Measurements from ENCODE around the gene NPAS3.

The NPAS3 gene

GRCh38 chr14:33017016-33017415 is 78.3 kb downstream of the NPAS3 start:
- H3K36me3 Mint-ChIP-seq (ENCODE audit: low read depth): no peaks in the 10 kb centered on the region
- no peak overlapping the region for H3K4me3 Mint-ChIP-seq
- H3K4me1 Mint-ChIP-seq (ENCODE audit: low read depth): no peaks in the 10 kb centered on the region
- H3K27me3 Mint-ChIP-seq: no peaks in the 10 kb centered on the region
- no peak overlapping the region for H3K27ac Mint-ChIP-seq
- DNase-seq: no peak
- H3K9me3 Mint-ChIP-seq: peaks cover 3% of the 10 kb centered on the region

- Mint-ChIP-seq H3K27ac (no peak overlapping the region), H3K4me3 (no peak overlapping the region)
Observed at GRCh38 chr14:33019346-33019745, 80.7 kb downstream of the NPAS3 start.

GRCh38 chr14:33026850-33027430 is 88.3 kb downstream of the NPAS3 start:
- no peaks in the 10 kb centered on the region for H3K36me3 Mint-ChIP-seq (ENCODE audit: low read depth)

More at GRCh38 chr14:33019346-33019745, 80.7 kb downstream of the NPAS3 start:
- Mint-ChIP-seq H3K9me3 (peaks cover 4% of the 10 kb centered on the region), H3K36me3 (ENCODE audit: low read depth) (no peaks in the 10 kb centered on the region), H3K27me3 (no peaks in the 10 kb centered on the region), H3K4me1 (ENCODE audit: low read depth) (no peaks in the 10 kb centered on the region)
- DNase-seq: no peak

GRCh38 chr14:33029511-33029910 is 90.8 kb downstream of the NPAS3 start:
- H3K27ac Mint-ChIP-seq: no peak overlapping the region
- no peak for DNase-seq
- no peak overlapping the region for H3K4me3 Mint-ChIP-seq
- peaks cover 2% of the 10 kb centered on the region for H3K9me3 Mint-ChIP-seq
- H3K27me3 Mint-ChIP-seq: no peaks in the 10 kb centered on the region
- no peaks in the 10 kb centered on the region for H3K4me1 Mint-ChIP-seq (ENCODE audit: low read depth)
- H3K36me3 Mint-ChIP-seq (ENCODE audit: low read depth): no peaks in the 10 kb centered on the region

More at GRCh38 chr14:33026850-33027430, 88.3 kb downstream of the NPAS3 start:
- Mint-ChIP-seq H3K9me3 (peaks cover 4% of the 10 kb centered on the region), H3K4me3 (no peak overlapping the region), H3K27ac (no peak overlapping the region), H3K4me1 (ENCODE audit: low read depth) (no peaks in the 10 kb centered on the region), H3K27me3 (no peaks in the 10 kb centered on the region)
- no peak for DNase-seq

- no peak overlapping the region for H3K27ac Mint-ChIP-seq
Observed at GRCh38 chr14:33030386-33030785, 91.7 kb downstream of the NPAS3 start.

GRCh38 chr14:33035416-33036194 is 96.9 kb downstream of the NPAS3 start:
- DNase-seq: no peak
- Mint-ChIP-seq H3K9me3 (no peaks in the 10 kb centered on the region), H3K4me1 (ENCODE audit: low read depth) (no peaks in the 10 kb centered on the region), H3K27ac (no peak overlapping the region), H3K36me3 (ENCODE audit: low read depth) (no peaks in the 10 kb centered on the region), H3K4me3 (no peak overlapping the region), H3K27me3 (no peaks in the 10 kb centered on the region)

More at GRCh38 chr14:33030386-33030785, 91.7 kb downstream of the NPAS3 start:
- no peak overlapping the region for H3K4me3 Mint-ChIP-seq
- H3K9me3 Mint-ChIP-seq: peaks cover 2% of the 10 kb centered on the region
- H3K27me3 Mint-ChIP-seq: no peaks in the 10 kb centered on the region
- no peaks in the 10 kb centered on the region for H3K4me1 Mint-ChIP-seq (ENCODE audit: low read depth)
- H3K36me3 Mint-ChIP-seq (ENCODE audit: low read depth): no peaks in the 10 kb centered on the region
- DNase-seq: no peak

GRCh38 chr14:33039311-33039710 is 100.6 kb downstream of the NPAS3 start:
- H3K27ac Mint-ChIP-seq: no peak overlapping the region
- no peak for DNase-seq
- H3K27me3 Mint-ChIP-seq: no peaks in the 10 kb centered on the region
- H3K36me3 Mint-ChIP-seq (ENCODE audit: low read depth): no peaks in the 10 kb centered on the region
- H3K4me1 Mint-ChIP-seq (ENCODE audit: low read depth): no peaks in the 10 kb centered on the region
- no peak overlapping the region for H3K4me3 Mint-ChIP-seq
- peaks cover 12% of the 10 kb centered on the region for H3K9me3 Mint-ChIP-seq

GRCh38 chr14:33040372-33041140 is 101.9 kb downstream of the NPAS3 start:
- Mint-ChIP-seq H3K9me3 (peaks cover 25% of the 10 kb centered on the region), H3K4me3 (no peak overlapping the region), H3K4me1 (ENCODE audit: low read depth) (no peaks in the 10 kb centered on the region), H3K36me3 (ENCODE audit: low read depth) (no peaks in the 10 kb centered on the region), H3K27ac (no peak overlapping the region), H3K27me3 (no peaks in the 10 kb centered on the region)
- DNase-seq: no peak

- Mint-ChIP-seq H3K27me3 (no peaks in the 10 kb centered on the region), H3K27ac (no peak overlapping the region), H3K4me1 (ENCODE audit: low read depth) (no peaks in the 10 kb centered on the region), H3K36me3 (ENCODE audit: low read depth) (no peaks in the 10 kb centered on the region), H3K9me3 (peaks cover 25% of the 10 kb centered on the region), H3K4me3 (no peak overlapping the region)
- DNase-seq: no peak
Observed at GRCh38 chr14:33042591-33042990, 103.9 kb downstream of the NPAS3 start.

GRCh38 chr14:33045760-33046159 is 107.1 kb downstream of the NPAS3 start:
- Mint-ChIP-seq H3K9me3 (peaks cover 30% of the 10 kb centered on the region), H3K4me1 (ENCODE audit: low read depth) (no peaks in the 10 kb centered on the region), H3K27ac (no peak overlapping the region), H3K4me3 (no peak overlapping the region), H3K36me3 (ENCODE audit: low read depth) (no peaks in the 10 kb centered on the region), H3K27me3 (no peaks in the 10 kb centered on the region)
- DNase-seq: no peak

GRCh38 chr14:33052943-33053342 is 114.3 kb downstream of the NPAS3 start:
- H3K36me3 Mint-ChIP-seq (ENCODE audit: low read depth): no peaks in the 10 kb centered on the region
- no peak overlapping the region for H3K4me3 Mint-ChIP-seq
- no peak overlapping the region for H3K27ac Mint-ChIP-seq
- peaks cover 5% of the 10 kb centered on the region for H3K9me3 Mint-ChIP-seq
- H3K4me1 Mint-ChIP-seq (ENCODE audit: low read depth): no peaks in the 10 kb centered on the region
- no peaks in the 10 kb centered on the region for H3K27me3 Mint-ChIP-seq
- no peak for DNase-seq

- Mint-ChIP-seq H3K4me1 (ENCODE audit: low read depth) (no peaks in the 10 kb centered on the region), H3K27ac (no peak overlapping the region), H3K9me3 (no peaks in the 10 kb centered on the region), H3K36me3 (ENCODE audit: low read depth) (no peaks in the 10 kb centered on the region), H3K4me3 (no peak overlapping the region), H3K27me3 (no peaks in the 10 kb centered on the region)
- DNase-seq: no peak
Observed at GRCh38 chr14:33056213-33056612, 117.5 kb downstream of the NPAS3 start.

GRCh38 chr14:33057585-33057984 is 118.9 kb downstream of the NPAS3 start:
- H3K27me3 Mint-ChIP-seq: no peaks in the 10 kb centered on the region
- no peak overlapping the region for H3K4me3 Mint-ChIP-seq
- H3K27ac Mint-ChIP-seq: no peak overlapping the region
- H3K36me3 Mint-ChIP-seq (ENCODE audit: low read depth): no peaks in the 10 kb centered on the region
- no peak for DNase-seq
- H3K4me1 Mint-ChIP-seq (ENCODE audit: low read depth): no peaks in the 10 kb centered on the region
- H3K9me3 Mint-ChIP-seq: no peaks in the 10 kb centered on the region

- no peaks in the 10 kb centered on the region for H3K27me3 Mint-ChIP-seq
Observed at GRCh38 chr14:33061667-33062325, 123.1 kb downstream of the NPAS3 start.

More at GRCh38 chr14:33061667-33062325, 123.1 kb downstream of the NPAS3 start:
- Mint-ChIP-seq H3K36me3 (ENCODE audit: low read depth) (no peaks in the 10 kb centered on the region), H3K4me1 (ENCODE audit: low read depth) (no peaks in the 10 kb centered on the region), H3K4me3 (no peak overlapping the region), H3K9me3 (no peaks in the 10 kb centered on the region), H3K27ac (no peak overlapping the region)
- DNase-seq: no peak
